HepG2 (cell line): ENCODE results near the gene PGC. TPM values are rescaled to one million over a fixed set of nuclear protein-coding genes. Genes with fewer than 3 reads are reported as not detected.
A peak's percentile ranks its signal among the peaks of the same experiment; 100 is the strongest.

Source experiments
- CAMTA2 ChIP-seq: sonication (generic); formaldehyde crosslinking; IDR thresholded peaks from 2 replicates; pipeline ENCODE4 v1.4.0; 2020; ENCODE audit warnings: mild to moderate bottlenecking, missing genetic modification reagents, borderline replicate concordance
- FOXM1 ChIP-seq: sonication (generic); formaldehyde crosslinking; IDR thresholded peaks from 2 replicates; pipeline ENCODE4 v1.5.0; 2020; ENCODE audit warnings: missing genetic modification reagents
- FOXO1 ChIP-seq: sonication (generic); formaldehyde crosslinking; IDR thresholded peaks from 2 replicates; pipeline ENCODE4 v1.4.0; 2020; ENCODE audit warnings: missing genetic modification reagents
- GZF1 ChIP-seq: sonication (generic); formaldehyde crosslinking; IDR thresholded peaks from 2 replicates; pipeline ENCODE4 v1.5.1; 2020; ENCODE audit warnings: mild to moderate bottlenecking, missing genetic modification reagents
- HDAC6 ChIP-seq: fragments of 200-600 bp; sonication (generic); IDR thresholded peaks from 2 replicates; pipeline ENCODE4 v1.7.0; 2017; ENCODE audit warnings: mild to moderate bottlenecking, antibody characterized with exemption, low read length, low read depth
- HNRNPH1 ChIP-seq: fragments of 200-400 bp; formaldehyde crosslinking; optimal IDR thresholded peaks from 2 replicates; pipeline ENCODE3; 2017; ENCODE audit warnings: mild to moderate bottlenecking, low read depth, low read length
- HOXA9 ChIP-seq: sonication (generic); formaldehyde crosslinking; IDR thresholded peaks from 2 replicates; pipeline ENCODE4 v1.8.1; 2022; ENCODE audit warnings: missing genetic modification reagents, mild to moderate bottlenecking, moderate library complexity, borderline replicate concordance
- NRL ChIP-seq: sonication (generic); formaldehyde crosslinking; IDR thresholded peaks from 2 replicates; pipeline ENCODE4 v1.5.0; 2020; ENCODE audit warnings: missing genetic modification reagents, mild to moderate bottlenecking, moderate library complexity, borderline replicate concordance
- RFX1 ChIP-seq: fragments of 450-650 bp; IDR thresholded peaks from 2 replicates; pipeline ENCODE4 v1.6.1; 2017
- RFX5 ChIP-seq: IDR thresholded peaks from 2 replicates; pipeline ENCODE4 v1.6.1; 2011; ENCODE audit warnings: low read depth, low read length, improper control_type of control experiment
- SIN3A ChIP-seq: IDR thresholded peaks from 2 replicates; pipeline ENCODE4 v1.6.1; 2011; ENCODE audit warnings: low read depth, mild to moderate bottlenecking, control low read depth, low read length, borderline replicate concordance
- SIN3B ChIP-seq: fragments of 150-350 bp; IDR thresholded peaks from 2 replicates; pipeline ENCODE4 v1.6.1; 2014; ENCODE audit warnings: low read length
- ZNF331 ChIP-seq: sonication (generic); formaldehyde crosslinking; IDR thresholded peaks from 2 replicates; pipeline ENCODE4 v1.4.0; 2020; ENCODE audit warnings: missing genetic modification reagents
- ZNF589 ChIP-seq: sonication (generic); formaldehyde crosslinking; conservative IDR thresholded peaks from 2 replicates; pipeline ENCODE4 v1.8.0; 2022; ENCODE audit warnings: mild to moderate bottlenecking, moderate library complexity, missing genetic modification reagents
- ZZZ3 ChIP-seq: sonication (generic); formaldehyde crosslinking; IDR thresholded peaks from 2 replicates; pipeline ENCODE4 v1.4.0; 2020; ENCODE audit warnings: missing genetic modification reagents, mild to moderate bottlenecking, borderline replicate concordance
- polyA plus RNA-seq, 8 experiments: library from polyadenylated mRNA; depleted of rRNA in 3 of 8; stranded (reverse) in 7 of 8; unstranded in 1 of 8; fragments of >200 nt; fragmentation: Illumina TruSeq in 4 of 8; extraction: Trizol in 4 of 8; gene quantifications; 2 replicates each; pipeline versions ENCODE4 v1.2.1 to v1.2.3, GENCODE V29; 2011 to 2016; ENCODE audit warnings: low read depth in 4 of 8, missing spikeins in 1 of 8, mixed read lengths in 1 of 8; ENCODE audit not compliant: insufficient read depth in 1 of 8
- total RNA-seq, 5 experiments: library from RNA; depleted of rRNA; stranded (reverse); fragments of >200 nt; fragmentation: Illumina TruSeq; extraction: Trizol; gene quantifications; 2 replicates each; pipeline ENCODE4 v1.2.3, GENCODE V29; 2016; ENCODE audit warnings: low read depth in 1 of 5
- TF ChIP-seq, protein P1 (sequence below): sonication (generic); formaldehyde crosslinking; IDR thresholded peaks from 2 replicates; pipeline ENCODE4 v1.8.0; 2023; ENCODE audit warnings: mild to moderate bottlenecking, missing genetic modification reagents
- TF ChIP-seq, protein P2 (sequence below): sonication (generic); formaldehyde crosslinking; IDR thresholded peaks from 2 replicates; pipeline ENCODE4 v1.9.0; 2021; ENCODE audit warnings: missing genetic modification reagents, borderline replicate concordance
- TF ChIP-seq, protein P3 (sequence below): sonication (generic); formaldehyde crosslinking; IDR thresholded peaks from 2 replicates; pipeline ENCODE4 v1.8.0; 2022; ENCODE audit warnings: missing genetic modification reagents, low read depth, mild to moderate bottlenecking, borderline replicate concordance
- TF ChIP-seq, protein P4 (sequence below): sonication (generic); formaldehyde crosslinking; IDR thresholded peaks from 2 replicates; pipeline ENCODE4 v1.8.1; 2023; ENCODE audit warnings: mild to moderate bottlenecking, missing genetic modification reagents, borderline replicate concordance
- TF ChIP-seq, protein P5 (sequence below): sonication (generic); formaldehyde crosslinking; IDR thresholded peaks from 2 replicates; pipeline ENCODE4 v1.8.1; 2023; ENCODE audit warnings: mild to moderate bottlenecking, missing genetic modification reagents
- TF ChIP-seq, protein P6 (sequence below): sonication (generic); formaldehyde crosslinking; IDR thresholded peaks from 2 replicates; pipeline ENCODE4 v1.5.0; 2020; ENCODE audit warnings: mild to moderate bottlenecking, missing genetic modification reagents
- TF ChIP-seq, protein P7 (sequence below): sonication (generic); formaldehyde crosslinking; IDR thresholded peaks from 2 replicates; pipeline ENCODE4 v1.4.0; 2020; ENCODE audit warnings: missing genetic modification reagents

PGC gene
- total and polyA plus RNA-seq, 2 of the 13 experiments (the other 11 are each of a cell fraction or from before 2014, with no cell fraction given): 426 to 502 TPM

DNA sequence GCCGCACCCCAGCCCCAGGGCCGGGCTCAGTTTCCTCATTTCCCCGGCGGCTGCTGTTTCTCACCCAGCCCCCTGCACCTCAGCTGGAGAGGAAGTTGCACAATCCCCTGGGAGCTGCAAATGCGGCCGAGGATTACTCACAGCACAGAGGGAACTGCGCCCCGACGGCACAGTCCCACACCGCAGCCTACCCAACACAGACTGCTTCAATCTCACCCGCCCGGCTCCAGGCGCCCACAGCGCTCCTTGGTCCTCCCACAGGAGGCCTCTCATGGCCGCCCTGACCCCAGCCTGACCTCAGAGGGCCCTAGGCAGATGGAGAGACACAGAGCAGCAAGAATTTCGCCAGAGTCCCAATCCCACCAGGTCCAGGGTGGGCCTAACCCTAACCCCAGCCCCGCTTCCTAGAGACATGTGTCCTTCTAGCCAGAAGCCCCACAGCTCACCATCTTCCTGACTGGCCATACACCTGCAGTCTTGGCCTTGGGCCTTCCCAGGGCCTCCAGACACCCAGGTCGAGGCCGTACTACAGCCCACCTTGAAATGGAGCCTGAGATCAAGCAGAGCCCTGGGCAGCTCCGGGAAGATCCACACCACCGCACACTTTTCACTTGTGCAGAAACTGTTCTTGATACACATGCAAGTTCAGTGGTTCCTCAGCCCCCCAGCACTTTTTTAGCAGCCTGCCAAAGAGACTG is 23.5 kb downstream of the PGC start (continued):
- TF ChIP-seq NRL (CRISPR knock-in tag): no peak
- TF ChIP-seq SIN3A: peak; percentile 55; the same call in 1 of the 2 replicates
- no peak for TF ChIP-seq HDAC6
- TF ChIP-seq FOXO1 (CRISPR knock-in tag): peak; percentile 73; the same call in 1 of the 2 replicates
- no peak for TF ChIP-seq FOXM1 (CRISPR knock-in tag)
- no peak for TF ChIP-seq SIN3B
- TF ChIP-seq, protein P1, sequence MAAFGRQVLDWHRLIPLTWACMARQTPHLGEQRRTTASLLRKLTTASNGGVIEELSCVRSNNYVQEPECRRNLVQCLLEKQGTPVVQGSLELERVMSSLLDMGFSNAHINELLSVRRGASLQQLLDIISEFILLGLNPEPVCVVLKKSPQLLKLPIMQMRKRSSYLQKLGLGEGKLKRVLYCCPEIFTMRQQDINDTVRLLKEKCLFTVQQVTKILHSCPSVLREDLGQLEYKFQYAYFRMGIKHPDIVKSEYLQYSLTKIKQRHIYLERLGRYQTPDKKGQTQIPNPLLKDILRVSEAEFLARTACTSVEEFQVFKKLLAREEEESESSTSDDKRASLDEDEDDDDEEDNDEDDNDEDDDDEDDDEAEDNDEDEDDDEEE (CRISPR knock-in tag): no peak
- TF ChIP-seq CAMTA2 (CRISPR knock-in tag): peak; percentile 87; the same call in 1 of the 2 replicates
- TF ChIP-seq, protein P2, sequence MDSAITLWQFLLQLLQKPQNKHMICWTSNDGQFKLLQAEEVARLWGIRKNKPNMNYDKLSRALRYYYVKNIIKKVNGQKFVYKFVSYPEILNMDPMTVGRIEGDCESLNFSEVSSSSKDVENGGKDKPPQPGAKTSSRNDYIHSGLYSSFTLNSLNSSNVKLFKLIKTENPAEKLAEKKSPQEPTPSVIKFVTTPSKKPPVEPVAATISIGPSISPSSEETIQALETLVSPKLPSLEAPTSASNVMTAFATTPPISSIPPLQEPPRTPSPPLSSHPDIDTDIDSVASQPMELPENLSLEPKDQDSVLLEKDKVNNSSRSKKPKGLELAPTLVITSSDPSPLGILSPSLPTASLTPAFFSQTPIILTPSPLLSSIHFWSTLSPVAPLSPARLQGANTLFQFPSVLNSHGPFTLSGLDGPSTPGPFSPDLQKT: no peak
- TF ChIP-seq, protein P3, sequence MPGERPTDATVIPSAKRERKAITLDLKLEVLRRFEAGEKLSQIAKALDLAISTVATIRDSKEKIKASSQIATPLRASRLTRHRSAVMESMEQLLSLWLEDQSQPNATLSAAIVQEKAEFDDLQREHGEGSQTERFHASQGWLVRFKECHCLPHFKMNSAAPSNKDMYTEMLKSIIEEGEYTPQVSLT: no peak
- peak; percentile 90 for TF ChIP-seq ZNF331 (CRISPR knock-in tag)
- TF ChIP-seq RFX1: no peak
- TF ChIP-seq, protein P4, sequence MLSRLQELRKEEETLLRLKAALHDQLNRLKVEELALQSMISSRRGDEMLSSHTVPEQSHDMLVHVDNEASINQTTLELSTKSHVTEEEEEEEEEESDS (CRISPR knock-in tag): 0 out of 2 replicates have a peak, but pooled peaks have one; percentile 64
- no peak for TF ChIP-seq RFX5
- TF ChIP-seq, protein P5, sequence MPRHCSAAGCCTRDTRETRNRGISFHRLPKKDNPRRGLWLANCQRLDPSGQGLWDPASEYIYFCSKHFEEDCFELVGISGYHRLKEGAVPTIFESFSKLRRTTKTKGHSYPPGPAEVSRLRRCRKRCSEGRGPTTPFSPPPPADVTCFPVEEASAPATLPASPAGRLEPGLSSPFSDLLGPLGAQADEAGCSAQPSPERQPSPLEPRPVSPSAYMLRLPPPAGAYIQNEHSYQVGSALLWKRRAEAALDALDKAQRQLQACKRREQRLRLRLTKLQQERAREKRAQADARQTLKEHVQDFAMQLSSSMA (CRISPR knock-in tag): peak; percentile 65; the same call in 1 of the 2 replicates
- TF ChIP-seq, protein P6, sequence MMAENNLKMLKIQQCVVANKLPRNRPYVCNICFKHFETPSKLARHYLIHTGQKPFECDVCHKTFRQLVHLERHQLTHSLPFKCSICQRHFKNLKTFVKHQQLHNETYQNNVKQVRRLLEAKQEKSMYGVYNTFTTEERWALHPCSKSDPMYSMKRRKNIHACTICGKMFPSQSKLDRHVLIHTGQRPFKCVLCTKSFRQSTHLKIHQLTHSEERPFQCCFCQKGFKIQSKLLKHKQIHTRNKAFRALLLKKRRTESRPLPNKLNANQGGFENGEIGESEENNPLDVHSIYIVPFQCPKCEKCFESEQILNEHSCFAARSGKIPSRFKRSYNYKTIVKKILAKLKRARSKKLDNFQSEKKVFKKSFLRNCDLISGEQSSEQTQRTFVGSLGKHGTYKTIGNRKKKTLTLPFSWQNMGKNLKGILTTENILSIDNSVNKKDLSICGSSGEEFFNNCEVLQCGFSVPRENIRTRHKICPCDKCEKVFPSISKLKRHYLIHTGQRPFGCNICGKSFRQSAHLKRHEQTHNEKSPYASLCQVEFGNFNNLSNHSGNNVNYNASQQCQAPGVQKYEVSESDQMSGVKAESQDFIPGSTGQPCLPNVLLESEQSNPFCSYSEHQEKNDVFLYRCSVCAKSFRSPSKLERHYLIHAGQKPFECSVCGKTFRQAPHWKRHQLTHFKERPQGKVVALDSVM (CRISPR knock-in tag): no peak
- TF ChIP-seq ZZZ3: no peak
- no peak for TF ChIP-seq HNRNPH1
- no peak for TF ChIP-seq ZNF589
- no peak for TF ChIP-seq HOXA9 (CRISPR knock-in tag)
- TF ChIP-seq GZF1: no peak
- TF ChIP-seq, protein P7, sequence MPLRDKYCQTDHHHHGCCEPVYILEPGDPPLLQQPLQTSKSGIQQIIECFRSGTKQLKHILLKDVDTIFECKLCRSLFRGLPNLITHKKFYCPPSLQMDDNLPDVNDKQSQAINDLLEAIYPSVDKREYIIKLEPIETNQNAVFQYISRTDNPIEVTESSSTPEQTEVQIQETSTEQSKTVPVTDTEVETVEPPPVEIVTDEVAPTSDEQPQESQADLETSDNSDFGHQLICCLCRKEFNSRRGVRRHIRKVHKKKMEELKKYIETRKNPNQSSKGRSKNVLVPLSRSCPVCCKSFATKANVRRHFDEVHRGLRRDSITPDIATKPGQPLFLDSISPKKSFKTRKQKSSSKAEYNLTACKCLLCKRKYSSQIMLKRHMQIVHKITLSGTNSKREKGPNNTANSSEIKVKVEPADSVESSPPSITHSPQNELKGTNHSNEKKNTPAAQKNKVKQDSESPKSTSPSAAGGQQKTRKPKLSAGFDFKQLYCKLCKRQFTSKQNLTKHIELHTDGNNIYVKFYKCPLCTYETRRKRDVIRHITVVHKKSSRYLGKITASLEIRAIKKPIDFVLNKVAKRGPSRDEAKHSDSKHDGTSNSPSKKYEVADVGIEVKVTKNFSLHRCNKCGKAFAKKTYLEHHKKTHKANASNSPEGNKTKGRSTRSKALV (CRISPR knock-in tag): peak; percentile 75
